ENCODE data around the gene GLIPR2. TPM values are rescaled to one million over a fixed set of nuclear protein-coding genes. Genes with fewer than 3 reads are reported as not detected.
A peak's percentile ranks its signal among the peaks of the same experiment; 100 is the strongest.

The GLIPR2 gene
- total RNA-seq, 4 donors from 2014 or later, result 8.6 to 31.4 (median 11.6) TPM

- Histone ChIP-seq H3K4me1 (peaks cover 4 to 67% (median 48%) of the 10 kb centered on the region in 4 donors), H3K4me3 (no peak overlapping the region)
Measured at GRCh38 chr9:36147441-36148175, 11.1 kb downstream of the GLIPR2 start.

GRCh38 chr9:36148311-36149051 is 11.9 kb downstream of the GLIPR2 start:
- H3K4me1 ChIP-seq, result peaks cover 0 to 58% (median 44%) of the 10 kb centered on the region in 4 donors
- no peaks in the 10 kb centered on the region for H3K9me3 ChIP-seq
- no peak overlapping the region for H3K4me3 ChIP-seq
- no peaks in the 10 kb centered on the region for H3K36me3 ChIP-seq
- H3K27ac ChIP-seq, result peak overlapping the region; percentile 49 to 81 (median 70)
- TF ChIP-seq POLR2A (IDR thresholded peaks at IDR 0.05) (no peak), CTCF (IDR thresholded peaks at IDR 0.05) (no peak)
- H3K27me3 ChIP-seq, result no peaks in the 10 kb centered on the region
- peak; percentile 73 to 95 (median 89) for DNase-seq

More at GRCh38 chr9:36147441-36148175, 11.1 kb downstream of the GLIPR2 start:
- Histone ChIP-seq H3K9me3 (no peaks in the 10 kb centered on the region), H3K27me3 (no peaks in the 10 kb centered on the region), H3K27ac (peak overlapping the region in 3 of 4 donors; percentile 63 to 81 (median 77)), H3K36me3 (no peaks in the 10 kb centered on the region)
- TF ChIP-seq POLR2A (IDR thresholded peaks at IDR 0.05) (no peak), CTCF (IDR thresholded peaks at IDR 0.05) (no peak)
- no peak for DNase-seq

GRCh38 chr9:36149197-36149596 is 12.7 kb downstream of the GLIPR2 start:
- Histone ChIP-seq H3K27me3 (no peaks in the 10 kb centered on the region), H3K36me3 (no peaks in the 10 kb centered on the region), H3K9me3 (no peaks in the 10 kb centered on the region), H3K27ac (peak overlapping the region; percentile 49 to 81 (median 70)), H3K4me1 (peaks cover 0 to 54% (median 42%) of the 10 kb centered on the region in 4 donors), H3K4me3 (no peak overlapping the region)
- TF ChIP-seq CTCF (IDR thresholded peaks at IDR 0.05), result no peak
- TF ChIP-seq POLR2A (IDR thresholded peaks at IDR 0.05), result no peak
- DNase-seq, result no peak

GRCh38 chr9:36150574-36151315 is 14.2 kb downstream of the GLIPR2 start:
- H3K36me3 ChIP-seq, result peaks cover 0 to 2% (median 0%) of the 10 kb centered on the region in 3 donors
- H3K4me1 ChIP-seq, result peaks cover 0 to 60% (median 36%) of the 10 kb centered on the region in 4 donors
- no peaks in the 10 kb centered on the region for H3K9me3 ChIP-seq
- H3K4me3 ChIP-seq, result no peak overlapping the region
- TF ChIP-seq CTCF (IDR thresholded peaks at IDR 0.05), result no peak
- no peak for TF ChIP-seq POLR2A (IDR thresholded peaks at IDR 0.05)
- no peak for DNase-seq
- H3K27me3 ChIP-seq, result no peaks in the 10 kb centered on the region
- H3K27ac ChIP-seq, result peak overlapping the region; percentile 63 to 88 (median 80)
